Measurements from ENCODE around the gene SEC24A. TPM values are rescaled to one million over a fixed set of nuclear protein-coding genes. Genes with fewer than 3 reads are reported as not detected.

SEC24A gene
- total RNA-seq, 8 experiments from 2014 or later = 19.2 to 45.4 (median 26.8) TPM

- Histone ChIP-seq H3K4me1 (replicated peaks in 1 of 2) (no peaks in the 10 kb centered on the region), H3K27ac (no peak overlapping the region), H3K4me3 (no peak overlapping the region)
- in situ Hi-C loops (cut with MboI; ENCODE audit: low pct_unique_long_range_greater_than_20kb in 2 of 9, low sequenced_read_pairs in 9 of 9, unreplicated experiment in 9 of 9) = loop anchor here in 1 of 9 experiments (25.0 kb wide), 1 partner anchor 90 kb away; no protein-coding TSS in a partner anchor
- peak in 1 of 8 experiments; percentile 57 for ATAC-seq (replicated peaks in 6 of 8)
- 51 to 100% (median 96%) methylated on average over 1 to 2 of the region's 2 CpGs for WGBS, 10 experiments
Measured at GRCh38 chr5:134777366-134777765, 128.8 kb downstream of the SEC24A start.

Other genes with a start within 250 kb of the SEC24A start
- 10 to 100 TPM; 30.6 to 67.3 (median 44.6) TPM for gene CDKN2AIPNL, start 236.9 kb upstream of the SEC24A start, total RNA-seq
- gene JADE2, start 123.1 kb upstream of the SEC24A start, total RNA-seq = 10 to 100 TPM in 3 of 8 experiments, 1 to 10 TPM in 4, under 1 TPM in 1; 0.46 to 20.7 (median 7.6) TPM
- 10 to 100 TPM; 28.2 to 51.8 (median 41.6) TPM for gene SAR1B, start 16.0 kb upstream of the SEC24A start, total RNA-seq
- 10 to 100 TPM; 23.9 to 89.7 (median 50.5) TPM for gene CAMLG, start 89.8 kb downstream of the SEC24A start, total RNA-seq
- 10 to 100 TPM; 24.8 to 80.6 (median 32.6) TPM for gene DDX46, start 110.0 kb downstream of the SEC24A start, total RNA-seq
- 100 to 1,000 TPM in 2 of 8 experiments, 10 to 100 TPM in 6; 37.4 to 166 (median 47.4) TPM for gene C5orf24, start 197.2 kb downstream of the SEC24A start, total RNA-seq
- 10 to 100 TPM; 31.3 to 89.6 (median 35.3) TPM for gene TXNDC15, start 225.6 kb downstream of the SEC24A start, total RNA-seq

All from motor neuron (in vitro differentiated cells).